ENCODE results near the gene ATAT1. TPM values are rescaled to one million over a fixed set of nuclear protein-coding genes. Genes with fewer than 3 reads are reported as not detected.

ATAT1 gene
- polyA plus RNA-seq, 1 donor from 2014 or later, result 70.4 TPM

- peaks cover 8% of the 10 kb centered on the region for H3K36me3 ChIP-seq (ENCODE audit: insufficient read depth, low read length)
These were observed 35.7 kb upstream of the ATAT1 start for GRCh38 chr6:30591008-30591407.

GRCh38 chr6:30592287-30592686, 34.4 kb upstream of the ATAT1 start:
- Histone ChIP-seq H3K27me3 (ENCODE audit: insufficient read depth, low read depth, low read length) (no peaks in the 10 kb centered on the region), H3K9ac (ENCODE audit: low read length) (no peak overlapping the region), H3K4me2 (ENCODE audit: low read length) (no peak overlapping the region), H3K9me3 (ENCODE audit: low read length) (no peaks in the 10 kb centered on the region), H3K79me2 (replicated peaks; ENCODE audit: insufficient read depth, low read length) (no peaks in the 10 kb centered on the region), H4K20me1 (ENCODE audit: insufficient read depth) (no peaks in the 10 kb centered on the region), H3K4me3 (ENCODE audit: low read length) (no peak overlapping the region), H3K27ac (ENCODE audit: low read length) (no peak overlapping the region), H3K36me3 (ENCODE audit: insufficient read depth, low read length) (peaks cover 8% of the 10 kb centered on the region), H3F3A (ENCODE audit: insufficient read depth, low read length, poor library complexity, severe bottlenecking) (no peaks in the 10 kb centered on the region), H3K9me2 (ENCODE audit: insufficient read depth, low read length) (no peaks in the 10 kb centered on the region), H2AFZ (ENCODE audit: low read depth, low read length) (no peak overlapping the region)
- TF ChIP-seq CTCF (IDR thresholded peaks at IDR 0.05; ENCODE audit: poor library complexity, severe bottlenecking) (no peak), REST (IDR thresholded peaks at IDR 0.05; ENCODE audit: borderline replicate concordance) (no peak), POLR2AphosphoS5 (IDR thresholded peaks at IDR 0.05) (no peak), TAF1 (IDR thresholded peaks at IDR 0.05; ENCODE audit: low read depth) (no peak), RAD21 (conservative IDR thresholded peaks at IDR 0.05) (no peak), EZH2 (IDR thresholded peaks at IDR 0.05; ENCODE audit: borderline replicate concordance, insufficient read depth, low read length, poor library complexity, severe bottlenecking) (no peak), MXI1 (conservative IDR thresholded peaks at IDR 0.05; ENCODE audit: poor library complexity, severe bottlenecking) (no peak)

More at GRCh38 chr6:30591008-30591407, 35.7 kb upstream of the ATAT1 start:
- Histone ChIP-seq H3K27ac (ENCODE audit: low read length) (no peak overlapping the region), H3K9me2 (ENCODE audit: insufficient read depth, low read length) (no peaks in the 10 kb centered on the region), H3F3A (ENCODE audit: insufficient read depth, low read length, poor library complexity, severe bottlenecking) (no peaks in the 10 kb centered on the region), H3K9me3 (ENCODE audit: low read length) (no peaks in the 10 kb centered on the region), H2AFZ (ENCODE audit: low read depth, low read length) (no peak overlapping the region), H3K9ac (ENCODE audit: low read length) (no peak overlapping the region), H3K4me2 (ENCODE audit: low read length) (no peak overlapping the region), H3K79me2 (replicated peaks; ENCODE audit: insufficient read depth, low read length) (no peaks in the 10 kb centered on the region), H4K20me1 (ENCODE audit: insufficient read depth) (no peaks in the 10 kb centered on the region), H3K27me3 (ENCODE audit: insufficient read depth, low read depth, low read length) (no peaks in the 10 kb centered on the region), H3K4me3 (ENCODE audit: low read length) (no peak overlapping the region)
- TF ChIP-seq MXI1 (conservative IDR thresholded peaks at IDR 0.05; ENCODE audit: poor library complexity, severe bottlenecking) (no peak), EP300 (conservative IDR thresholded peaks at IDR 0.05; ENCODE audit: poor library complexity, severe bottlenecking) (no peak), CTCF (IDR thresholded peaks at IDR 0.05; ENCODE audit: poor library complexity, severe bottlenecking) (no peak), EZH2 (IDR thresholded peaks at IDR 0.05; ENCODE audit: borderline replicate concordance, insufficient read depth, low read length, poor library complexity, severe bottlenecking) (no peak), TAF1 (IDR thresholded peaks at IDR 0.05; ENCODE audit: low read depth) (no peak), RAD21 (conservative IDR thresholded peaks at IDR 0.05) (no peak), REST (IDR thresholded peaks at IDR 0.05; ENCODE audit: borderline replicate concordance) (no peak), SMC3 (conservative IDR thresholded peaks at IDR 0.05; ENCODE audit: poor library complexity) (no peak), POLR2AphosphoS5 (IDR thresholded peaks at IDR 0.05) (no peak)

All from neural cell (in vitro differentiated cells).